ENCODE results near the gene PDGFC.

PDGFC gene

GRCh38 chr4:156961196-156962057 lies 10.2 kb downstream of the PDGFC start:
- TF ChIP-seq, protein P1, sequence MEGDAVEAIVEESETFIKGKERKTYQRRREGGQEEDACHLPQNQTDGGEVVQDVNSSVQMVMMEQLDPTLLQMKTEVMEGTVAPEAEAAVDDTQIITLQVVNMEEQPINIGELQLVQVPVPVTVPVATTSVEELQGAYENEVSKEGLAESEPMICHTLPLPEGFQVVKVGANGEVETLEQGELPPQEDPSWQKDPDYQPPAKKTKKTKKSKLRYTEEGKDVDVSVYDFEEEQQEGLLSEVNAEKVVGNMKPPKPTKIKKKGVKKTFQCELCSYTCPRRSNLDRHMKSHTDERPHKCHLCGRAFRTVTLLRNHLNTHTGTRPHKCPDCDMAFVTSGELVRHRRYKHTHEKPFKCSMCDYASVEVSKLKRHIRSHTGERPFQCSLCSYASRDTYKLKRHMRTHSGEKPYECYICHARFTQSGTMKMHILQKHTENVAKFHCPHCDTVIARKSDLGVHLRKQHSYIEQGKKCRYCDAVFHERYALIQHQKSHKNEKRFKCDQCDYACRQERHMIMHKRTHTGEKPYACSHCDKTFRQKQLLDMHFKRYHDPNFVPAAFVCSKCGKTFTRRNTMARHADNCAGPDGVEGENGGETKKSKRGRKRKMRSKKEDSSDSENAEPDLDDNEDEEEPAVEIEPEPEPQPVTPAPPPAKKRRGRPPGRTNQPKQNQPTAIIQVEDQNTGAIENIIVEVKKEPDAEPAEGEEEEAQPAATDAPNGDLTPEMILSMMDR (IDR thresholded peaks at IDR 0.05; ENCODE audit: extremely low read depth, insufficient read depth, missing control alignments): no peak
- no peak for DNase-seq (ENCODE audit: low spot score)
- in situ Hi-C loops (cut with MboI; ENCODE audit: low pct_unique_long_range_greater_than_20kb, low sequenced_read_pairs, unreplicated experiment): no loop called here

DNA sequence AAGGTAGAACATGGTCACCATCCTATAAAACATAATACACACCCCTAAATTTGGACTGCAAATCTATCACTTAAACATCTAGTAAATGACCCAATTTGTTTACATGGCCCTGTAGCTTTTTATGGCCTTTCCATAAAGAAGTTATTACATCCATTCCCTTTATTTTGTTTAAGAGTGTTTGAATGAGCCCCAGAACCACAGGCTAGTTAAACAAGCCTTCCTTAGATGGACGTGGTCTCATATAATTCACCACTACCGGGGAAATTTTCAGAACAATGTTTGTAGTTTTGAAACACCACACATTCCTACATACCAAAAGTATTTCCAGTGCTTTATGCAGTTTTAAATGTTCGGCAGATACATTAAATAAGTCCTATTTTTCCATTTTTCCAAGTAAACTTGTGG lies 12.3 kb downstream of the PDGFC start:
- in situ Hi-C loops (cut with MboI; ENCODE audit: low pct_unique_long_range_greater_than_20kb, low sequenced_read_pairs, unreplicated experiment): no loop called here
- no peak for DNase-seq (ENCODE audit: low spot score)
- TF ChIP-seq, protein P1 (IDR thresholded peaks at IDR 0.05; ENCODE audit: extremely low read depth, insufficient read depth, missing control alignments): no peak

- no peak for DNase-seq (ENCODE audit: low spot score)
- in situ Hi-C loops (cut with MboI; ENCODE audit: low pct_unique_long_range_greater_than_20kb, low sequenced_read_pairs, unreplicated experiment): no loop called here
- TF ChIP-seq, protein P1 (IDR thresholded peaks at IDR 0.05; ENCODE audit: extremely low read depth, insufficient read depth, missing control alignments): no peak
Observed at GRCh38 chr4:156958276-156959074, 13.1 kb downstream of the PDGFC start.

DNA sequence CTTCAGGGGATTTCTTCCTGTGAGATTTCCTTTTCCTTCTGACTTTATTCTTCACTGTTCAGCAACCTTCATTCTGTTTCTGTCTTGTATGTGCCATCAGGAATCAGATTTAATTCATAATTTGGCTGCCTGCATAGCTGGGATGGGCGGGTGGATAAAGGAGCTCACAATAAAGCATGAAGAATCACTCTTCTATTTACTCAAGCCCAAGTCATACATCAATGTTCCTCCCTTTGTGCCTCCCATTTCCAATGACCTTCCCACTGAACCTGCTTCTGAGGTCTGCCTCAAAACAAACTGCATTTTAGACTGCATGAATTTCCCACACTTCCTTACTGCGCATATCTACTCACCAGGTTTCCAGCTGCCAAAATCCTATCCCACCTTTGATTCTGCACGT lies 14.0 kb downstream of the PDGFC start:
- in situ Hi-C loops (cut with MboI; ENCODE audit: low pct_unique_long_range_greater_than_20kb, low sequenced_read_pairs, unreplicated experiment): no loop called here
- no peak for DNase-seq (ENCODE audit: low spot score)
- TF ChIP-seq, protein P1 (IDR thresholded peaks at IDR 0.05; ENCODE audit: extremely low read depth, insufficient read depth, missing control alignments): no peak

DNA sequence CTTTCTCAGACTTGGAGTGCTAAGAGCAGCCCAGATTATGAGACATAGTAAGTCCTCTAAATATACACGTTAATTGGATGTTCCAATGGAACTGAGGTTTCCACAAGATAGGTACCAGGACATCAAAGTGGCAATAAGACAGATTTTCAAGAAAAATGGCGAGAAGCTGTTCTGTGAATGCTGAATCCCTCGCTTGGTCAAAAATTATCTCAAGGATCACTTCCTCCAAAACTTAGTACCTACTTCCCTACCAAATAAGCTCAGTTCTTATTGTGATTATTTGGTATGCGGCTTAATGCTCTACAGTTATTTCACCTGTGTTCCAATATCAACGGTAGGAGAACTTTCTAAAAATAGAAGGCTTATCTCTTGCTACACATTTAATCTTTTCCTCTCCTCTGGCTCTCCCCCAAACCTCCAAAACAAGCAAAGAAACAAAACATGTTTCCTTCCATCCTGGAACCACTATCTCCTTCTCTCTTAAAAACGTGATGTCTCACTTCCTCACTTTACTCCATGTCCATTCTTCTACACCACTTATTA lies 14.7 kb downstream of the PDGFC start:
- DNase-seq (ENCODE audit: low spot score): no peak
- TF ChIP-seq, protein P1 (IDR thresholded peaks at IDR 0.05; ENCODE audit: extremely low read depth, insufficient read depth, missing control alignments): no peak
- in situ Hi-C loops (cut with MboI; ENCODE audit: low pct_unique_long_range_greater_than_20kb, low sequenced_read_pairs, unreplicated experiment): no loop called here

GRCh38 chr4:156956359-156956758 lies 15.2 kb downstream of the PDGFC start:
- DNase-seq (ENCODE audit: low spot score): no peak
- in situ Hi-C loops (cut with MboI; ENCODE audit: low pct_unique_long_range_greater_than_20kb, low sequenced_read_pairs, unreplicated experiment): no loop called here
- TF ChIP-seq, protein P1 (IDR thresholded peaks at IDR 0.05; ENCODE audit: extremely low read depth, insufficient read depth, missing control alignments): no peak
